Stimulated activated CD8-positive, alpha-beta memory T cell treated with anti-CD3 and anti-CD28 coated beads, Interleukin-2, amount 100 ng/mL, for 1 hour (primary cell): Measurements from ENCODE around the gene GTPBP3.

Experiments used
- DNase-seq, 2 donors: peaks; one replicate each; pipeline ENCODE4 v3.0.0-alpha.2; 2020; ENCODE audit warnings: low read depth in 2 of 2

The GTPBP3 gene

DNA sequence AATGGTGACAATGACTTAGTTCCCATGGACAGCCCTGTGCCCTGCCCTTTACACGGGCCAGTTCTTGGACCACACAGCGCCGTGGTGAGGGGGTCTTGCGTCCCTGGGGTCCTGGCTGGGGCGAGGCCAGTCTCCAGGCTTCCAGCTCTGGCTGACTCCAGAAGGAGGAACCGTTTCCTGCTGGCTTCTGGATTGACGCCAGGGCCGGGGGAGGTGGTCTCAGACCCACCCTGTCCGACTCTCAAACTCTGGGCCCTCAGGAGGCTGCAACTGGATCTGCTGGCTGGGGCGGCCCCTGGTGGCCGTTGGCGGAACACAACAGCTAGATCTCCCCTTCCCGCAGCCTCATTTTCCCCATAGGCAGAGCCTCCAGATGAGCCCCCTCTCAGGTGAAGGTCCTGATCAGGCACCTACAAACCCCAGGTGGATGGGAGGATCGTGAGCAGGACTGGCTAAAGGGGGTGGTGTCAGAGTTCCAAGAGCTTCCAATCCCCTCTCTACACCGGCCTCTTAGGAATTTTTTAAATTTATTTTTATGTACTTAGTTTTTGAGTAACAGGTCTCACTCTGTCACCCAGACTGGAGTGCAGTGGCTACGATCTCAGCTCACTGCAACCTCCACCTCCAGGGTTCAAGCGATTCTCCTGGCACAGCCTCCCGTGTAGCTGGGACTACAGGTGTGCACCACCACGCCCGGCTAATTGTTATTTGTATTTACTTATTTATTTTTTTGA is 48.7 kb downstream of the GTPBP3 start:
- DNase-seq: peak; percentile 32 to 34

DNA sequence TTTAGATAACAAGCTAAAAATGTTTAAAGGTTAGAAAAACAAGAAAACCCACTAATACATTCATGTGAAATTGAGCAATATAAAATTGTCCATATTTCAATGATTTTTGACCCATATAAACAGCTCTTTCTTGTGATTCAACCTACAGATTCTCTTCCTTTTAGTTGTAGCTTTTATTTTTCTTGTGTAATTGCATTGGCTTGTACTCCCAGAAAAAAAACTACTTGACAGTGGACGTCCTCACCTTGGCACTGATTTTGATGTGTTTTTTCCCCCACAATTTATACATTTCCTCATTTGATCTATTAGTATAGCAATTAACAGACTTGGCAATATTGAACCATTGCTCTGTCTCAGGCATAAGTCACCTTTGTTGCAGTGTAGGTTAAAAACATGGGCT is 51.9 kb downstream of the GTPBP3 start:
- no peak for DNase-seq

DNA sequence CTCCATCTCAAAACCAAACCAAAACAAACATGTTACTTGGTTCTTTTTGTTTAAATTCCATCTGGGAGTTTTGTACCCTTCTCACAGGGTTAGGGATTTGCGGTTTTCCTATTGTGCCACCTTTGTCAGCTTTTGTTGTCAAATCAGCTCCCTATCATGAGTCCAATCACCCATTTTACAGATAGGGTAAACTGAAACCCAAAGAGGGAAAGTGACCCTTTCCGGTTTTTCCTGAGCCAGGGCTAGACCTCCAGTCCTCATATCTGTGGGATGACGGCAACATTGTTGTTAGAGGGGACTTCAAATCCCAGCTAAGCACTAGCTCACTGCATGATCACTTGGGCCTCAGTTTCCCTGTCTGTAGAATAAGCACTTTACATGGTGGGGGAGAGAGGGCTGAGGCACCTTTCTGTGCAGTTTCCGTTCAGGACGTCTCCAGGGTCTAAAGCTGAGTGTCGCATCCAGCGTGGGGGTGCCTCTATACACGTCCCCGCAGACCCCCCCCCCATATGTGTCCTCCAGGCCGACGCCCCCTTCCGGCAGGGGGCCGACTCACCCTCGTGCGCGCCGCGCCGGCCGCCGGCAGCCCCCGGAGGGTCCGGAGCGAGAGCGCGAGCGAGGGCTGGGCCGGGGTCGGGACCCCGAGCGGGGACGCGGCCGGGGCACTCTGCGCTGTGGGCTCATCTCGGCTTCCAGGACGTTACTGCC is 52.8 kb downstream of the GTPBP3 start:
- no peak for DNase-seq

DNA sequence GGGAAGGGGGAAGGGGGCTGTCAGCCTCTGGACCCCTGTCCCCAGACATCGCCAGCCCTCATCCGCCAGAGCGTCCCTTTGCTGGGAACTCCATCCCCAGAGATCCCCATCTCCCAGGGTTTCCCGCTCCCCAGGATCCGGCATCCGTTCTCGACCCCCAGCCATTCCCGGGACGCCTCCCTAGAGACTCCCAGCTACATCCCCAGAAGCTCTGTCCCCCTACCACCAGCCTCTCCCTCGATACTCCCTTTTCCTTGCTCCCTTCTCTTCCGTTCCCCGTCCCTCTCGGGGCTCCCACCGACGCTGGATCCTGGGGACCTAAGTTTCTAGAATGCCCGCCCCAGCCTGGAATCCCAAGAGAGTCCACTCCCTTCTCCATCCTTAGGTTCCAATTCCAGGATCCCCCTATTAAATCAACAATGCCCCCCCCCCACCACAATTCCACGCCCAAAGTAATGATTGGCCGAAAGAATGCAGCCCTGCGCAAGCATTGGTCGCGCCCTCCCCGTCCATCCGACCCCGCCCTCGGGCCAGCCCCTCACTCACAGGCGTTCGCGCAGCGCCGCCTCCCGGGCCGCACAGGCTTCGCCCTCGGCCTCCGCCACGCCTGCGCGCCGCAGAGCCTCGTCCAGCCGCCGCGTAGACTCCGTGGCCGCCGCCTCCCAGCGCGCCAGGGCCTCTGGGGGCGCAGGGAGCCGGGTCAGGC is 53.5 kb downstream of the GTPBP3 start:
- peak; percentile 74 to 75 for DNase-seq

DNA sequence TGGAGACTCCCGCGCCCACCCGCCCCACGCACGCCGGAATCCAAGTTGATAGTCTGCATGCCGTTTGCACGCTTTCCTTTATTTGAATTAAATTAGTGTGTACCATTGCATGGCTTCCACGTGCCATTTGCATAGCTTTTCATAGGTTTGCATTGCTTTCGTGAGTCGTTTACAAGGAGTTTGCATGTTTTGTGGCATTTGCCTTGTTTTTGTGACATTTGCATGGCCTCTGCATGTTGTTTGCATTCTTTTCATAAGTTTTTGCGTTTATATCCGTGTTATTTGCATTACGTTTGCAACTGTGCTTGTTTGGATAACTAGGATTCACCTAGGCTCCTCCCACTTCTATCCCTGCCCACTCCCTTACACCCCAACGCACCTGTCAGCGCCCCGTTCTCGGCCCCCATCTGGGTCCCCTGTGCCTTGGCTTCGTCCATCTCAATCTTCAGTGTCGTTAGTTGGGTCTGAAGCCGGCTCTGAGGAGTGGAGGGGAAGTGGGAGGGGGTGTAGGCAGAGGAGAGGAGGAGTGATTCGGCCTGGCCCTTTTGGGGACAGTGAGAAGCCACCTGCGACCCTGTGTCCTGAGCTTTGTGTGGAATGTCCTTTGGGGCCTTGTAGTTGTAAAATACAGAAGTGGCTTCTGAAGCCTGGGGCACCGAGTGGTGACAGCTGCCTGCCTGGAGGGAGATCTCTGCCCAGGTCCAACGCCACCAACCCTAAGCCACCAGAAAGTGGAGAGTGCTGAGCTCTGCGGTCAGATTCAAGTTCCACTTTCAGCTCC is 54.2 kb downstream of the GTPBP3 start:
- DNase-seq: no peak
